ENCODE measurements around the gene ABCD1.
"Not testable (repeated sequence)": the region's sequence is repeated elsewhere in the genome, so short reads cannot be mapped to it uniquely, and the experiment has no call there.

ABCD1 gene

GRCh38 chrX:153727123-153727931 is 2.7 kb downstream of the ABCD1 start:
- peak overlapping the region in 1 of 2 donors; percentile 30 for H3K4me3 ChIP-seq (replicated peaks in 1 of 2; ENCODE audit: low read depth in 2 of 2, low read length in 2 of 2)
- no peak for TF ChIP-seq CTCF (IDR thresholded peaks at IDR 0.05; ENCODE audit: low read depth, low read length)
- peak in 1 of 2 donors; percentile 49 for DNase-seq (ENCODE audit: low read depth in 2 of 2)

- DNase-seq (ENCODE audit: low read depth in 2 of 2) = no peak
- TF ChIP-seq CTCF (IDR thresholded peaks at IDR 0.05; ENCODE audit: low read depth, low read length) = no peak
- H3K4me3 ChIP-seq (replicated peaks in 1 of 2; ENCODE audit: low read depth in 2 of 2, low read length in 2 of 2) = no peak overlapping the region
These were observed 3.4 kb downstream of the ABCD1 start for GRCh38 chrX:153728095-153728494.

- H3K4me3 ChIP-seq (replicated peaks in 1 of 2; ENCODE audit: low read depth in 2 of 2, low read length in 2 of 2) = no peak overlapping the region
- no peak for TF ChIP-seq CTCF (IDR thresholded peaks at IDR 0.05; ENCODE audit: low read depth, low read length)
- DNase-seq (ENCODE audit: low read depth in 2 of 2) = no peak
These were observed 4.4 kb downstream of the ABCD1 start for GRCh38 chrX:153728951-153729631.

GRCh38 chrX:153730115-153730514 is 5.5 kb downstream of the ABCD1 start:
- not testable (repeated sequence) for H3K4me3 ChIP-seq (replicated peaks in 1 of 2; ENCODE audit: low read depth in 2 of 2, low read length in 2 of 2); DNase-seq (ENCODE audit: low read depth in 2 of 2)

GRCh38 chrX:153731117-153731844 is 6.6 kb downstream of the ABCD1 start:
- no peak overlapping the region for H3K4me3 ChIP-seq (replicated peaks in 1 of 2; ENCODE audit: low read depth in 2 of 2, low read length in 2 of 2)
- no peak for TF ChIP-seq CTCF (IDR thresholded peaks at IDR 0.05; ENCODE audit: low read depth, low read length)
- DNase-seq (ENCODE audit: low read depth in 2 of 2) = peak; percentile 58 to 68

- no peak for TF ChIP-seq CTCF (IDR thresholded peaks at IDR 0.05; ENCODE audit: low read depth, low read length)
- no peak for DNase-seq (ENCODE audit: low read depth in 2 of 2)
- no peak overlapping the region for H3K4me3 ChIP-seq (replicated peaks in 1 of 2; ENCODE audit: low read depth in 2 of 2, low read length in 2 of 2)
These were observed 7.2 kb downstream of the ABCD1 start for GRCh38 chrX:153731845-153732215.

- no peak for DNase-seq (ENCODE audit: low read depth in 2 of 2)
- no peak for TF ChIP-seq CTCF (IDR thresholded peaks at IDR 0.05; ENCODE audit: low read depth, low read length)
These were observed 7.7 kb downstream of the ABCD1 start for GRCh38 chrX:153732401-153732800.

More at GRCh38 chrX:153732401-153732800, 7.7 kb downstream of the ABCD1 start:
- no peak overlapping the region for H3K4me3 ChIP-seq (replicated peaks in 1 of 2; ENCODE audit: low read depth in 2 of 2, low read length in 2 of 2)
